ENCODE measurements around the gene DES.
A peak's percentile ranks its signal among the peaks of the same experiment; 100 is the strongest.
"Not testable (repeated sequence)": the region's sequence is repeated elsewhere in the genome, so short reads cannot be mapped to it uniquely, and the experiment has no call there.

The DES gene

GRCh38 chr2:219400562-219400961, 17.6 kb upstream of the DES start:
- no peak for DNase-seq

GRCh38 chr2:219401606-219402005, 16.6 kb upstream of the DES start:
- DNase-seq = peak; percentile 52

- DNase-seq = peak; percentile 85
Observed at GRCh38 chr2:219402665-219403515, 15.3 kb upstream of the DES start.

- DNase-seq = no peak
Observed at GRCh38 chr2:219403861-219404260, 14.3 kb upstream of the DES start.

GRCh38 chr2:219404291-219404910, 13.8 kb upstream of the DES start:
- DNase-seq = no peak

GRCh38 chr2:219404954-219405353, 13.2 kb upstream of the DES start:
- DNase-seq = no peak

- no peak for DNase-seq
Observed at GRCh38 chr2:219405451-219405850, 12.7 kb upstream of the DES start.

- no peak for DNase-seq
Observed at GRCh38 chr2:219405958-219406860, 12.0 kb upstream of the DES start.

- no peak for DNase-seq
Observed at GRCh38 chr2:219406861-219407230, 11.3 kb upstream of the DES start.

GRCh38 chr2:219407343-219407742, 10.8 kb upstream of the DES start:
- not testable (repeated sequence) for DNase-seq

- DNase-seq = no peak
Observed at GRCh38 chr2:219408204-219408603, 10.0 kb upstream of the DES start.

GRCh38 chr2:219408631-219409030, 9.5 kb upstream of the DES start:
- no peak for DNase-seq

GRCh38 chr2:219409619-219410018, 8.6 kb upstream of the DES start:
- no peak for DNase-seq

GRCh38 chr2:219410390-219410789, 7.8 kb upstream of the DES start:
- DNase-seq = no peak

- no peak for DNase-seq
Observed at GRCh38 chr2:219414857-219415256, 3.3 kb upstream of the DES start.

GRCh38 chr2:219415580-219416234, 2.5 kb upstream of the DES start:
- no peak for DNase-seq

GRCh38 chr2:219416235-219416602, 2.0 kb upstream of the DES start:
- DNase-seq = no peak

GRCh38 chr2:219416938-219417337, 1.2 kb upstream of the DES start:
- DNase-seq = no peak

- DNase-seq = no peak
Observed at GRCh38 chr2:219417374-219417773, 803 bp upstream of the DES start.

GRCh38 chr2:219419012-219419324, 791 bp downstream of the DES start:
- no peak for DNase-seq

GRCh38 chr2:219419331-219420197, 1.4 kb downstream of the DES start:
- DNase-seq = peak; percentile 37

- no peak for DNase-seq
Observed at GRCh38 chr2:219420687-219421086, 2.5 kb downstream of the DES start.

Data from inflammatory macrophage treated with lipopolysaccharide for 4 hours (primary cell).